Measurements from ENCODE around the gene RASSF5.

RASSF5 gene

GRCh38 chr1:206636671-206637070 is 129.3 kb downstream of the RASSF5 start:
- no peak for DNase-seq (ENCODE audit: low spot score)
- in situ Hi-C loops (cut with MboI; ENCODE audit: low sequenced_read_pairs, unreplicated experiment) = loop anchor here (10.0 kb wide), 1 partner anchor 338 kb away; the partner anchor contains the start of gene FCAMR
- TF ChIP-seq, protein P1, sequence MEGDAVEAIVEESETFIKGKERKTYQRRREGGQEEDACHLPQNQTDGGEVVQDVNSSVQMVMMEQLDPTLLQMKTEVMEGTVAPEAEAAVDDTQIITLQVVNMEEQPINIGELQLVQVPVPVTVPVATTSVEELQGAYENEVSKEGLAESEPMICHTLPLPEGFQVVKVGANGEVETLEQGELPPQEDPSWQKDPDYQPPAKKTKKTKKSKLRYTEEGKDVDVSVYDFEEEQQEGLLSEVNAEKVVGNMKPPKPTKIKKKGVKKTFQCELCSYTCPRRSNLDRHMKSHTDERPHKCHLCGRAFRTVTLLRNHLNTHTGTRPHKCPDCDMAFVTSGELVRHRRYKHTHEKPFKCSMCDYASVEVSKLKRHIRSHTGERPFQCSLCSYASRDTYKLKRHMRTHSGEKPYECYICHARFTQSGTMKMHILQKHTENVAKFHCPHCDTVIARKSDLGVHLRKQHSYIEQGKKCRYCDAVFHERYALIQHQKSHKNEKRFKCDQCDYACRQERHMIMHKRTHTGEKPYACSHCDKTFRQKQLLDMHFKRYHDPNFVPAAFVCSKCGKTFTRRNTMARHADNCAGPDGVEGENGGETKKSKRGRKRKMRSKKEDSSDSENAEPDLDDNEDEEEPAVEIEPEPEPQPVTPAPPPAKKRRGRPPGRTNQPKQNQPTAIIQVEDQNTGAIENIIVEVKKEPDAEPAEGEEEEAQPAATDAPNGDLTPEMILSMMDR (IDR thresholded peaks at IDR 0.05; ENCODE audit: borderline replicate concordance, control extremely low read depth, extremely low read depth, insufficient read depth, missing control alignments) = no peak

DNA sequence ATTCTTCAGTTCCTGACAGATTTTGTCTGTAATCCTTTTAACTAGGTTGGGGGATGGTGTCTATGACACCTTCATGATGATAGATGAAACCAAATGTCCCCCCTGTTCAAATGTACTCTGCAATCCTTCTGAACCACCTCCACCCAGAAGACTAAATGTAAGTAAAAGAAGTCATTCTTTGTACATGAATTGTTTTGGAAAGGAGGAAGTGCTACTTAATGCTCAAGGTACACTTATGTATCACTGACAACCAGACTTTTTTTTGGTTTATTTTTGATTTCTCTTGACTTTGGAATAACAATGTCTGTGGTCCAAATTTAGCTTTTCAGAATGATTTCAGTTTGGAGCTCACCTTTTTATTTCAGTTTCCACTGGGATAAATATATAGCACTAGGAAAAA is 130.3 kb downstream of the RASSF5 start:
- TF ChIP-seq, protein P1 (IDR thresholded peaks at IDR 0.05; ENCODE audit: borderline replicate concordance, control extremely low read depth, extremely low read depth, insufficient read depth, missing control alignments) = no peak
- DNase-seq (ENCODE audit: low spot score) = no peak
- in situ Hi-C loops (cut with MboI; ENCODE audit: low sequenced_read_pairs, unreplicated experiment) = loop anchor here (10.0 kb wide), 1 partner anchor 337 kb away; the partner anchor contains the start of gene FCAMR
